ENCODE data around the gene MAL. TPM values are rescaled to one million over a fixed set of nuclear protein-coding genes. Genes with fewer than 3 reads are reported as not detected.

The MAL gene
- total RNA-seq, 3 donors from 2014 or later (not counting 1 experiment from before 2014, with no cell fraction given): 0.54 to 3.3 (median 1.8) TPM

DNA sequence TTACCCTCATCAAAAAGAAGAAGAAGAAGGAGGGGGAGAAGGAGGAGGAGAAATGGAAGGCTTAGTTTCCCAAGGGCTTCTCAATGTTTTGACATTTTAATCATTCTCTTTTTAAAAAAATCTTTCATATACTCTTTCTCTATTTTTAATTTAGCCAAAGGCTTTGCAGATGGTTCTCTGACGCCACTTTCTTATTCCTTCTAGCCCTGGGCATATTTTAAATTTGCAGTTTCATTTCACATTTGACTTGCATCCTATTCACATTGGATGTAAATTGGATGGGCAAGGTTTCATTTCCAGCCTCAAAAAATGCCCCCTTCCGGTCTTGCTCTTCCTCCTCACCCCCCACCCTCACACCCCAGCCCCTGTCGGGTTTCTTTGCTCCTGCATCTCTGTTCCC lies 29.8 kb downstream of the MAL start:
- Histone ChIP-seq H3K4me3 (ENCODE audit: low read length) (no peak overlapping the region), H3K9me3 (ENCODE audit: control insufficient read depth, insufficient read depth, low read length) (no peaks in the 10 kb centered on the region), H3K27ac (ENCODE audit: low read length) (no peak overlapping the region), H3K27me3 (ENCODE audit: control insufficient read depth, insufficient read depth, low read length) (no peaks in the 10 kb centered on the region), H3K36me3 (ENCODE audit: control insufficient read depth, insufficient read depth, low read length) (no peaks in the 10 kb centered on the region), H3K4me1 (ENCODE audit: control insufficient read depth, insufficient read depth, low read length) (no peaks in the 10 kb centered on the region)
- H3K27ac Mint-ChIP-seq: no peak overlapping the region
- TF ChIP-seq, protein P1, sequence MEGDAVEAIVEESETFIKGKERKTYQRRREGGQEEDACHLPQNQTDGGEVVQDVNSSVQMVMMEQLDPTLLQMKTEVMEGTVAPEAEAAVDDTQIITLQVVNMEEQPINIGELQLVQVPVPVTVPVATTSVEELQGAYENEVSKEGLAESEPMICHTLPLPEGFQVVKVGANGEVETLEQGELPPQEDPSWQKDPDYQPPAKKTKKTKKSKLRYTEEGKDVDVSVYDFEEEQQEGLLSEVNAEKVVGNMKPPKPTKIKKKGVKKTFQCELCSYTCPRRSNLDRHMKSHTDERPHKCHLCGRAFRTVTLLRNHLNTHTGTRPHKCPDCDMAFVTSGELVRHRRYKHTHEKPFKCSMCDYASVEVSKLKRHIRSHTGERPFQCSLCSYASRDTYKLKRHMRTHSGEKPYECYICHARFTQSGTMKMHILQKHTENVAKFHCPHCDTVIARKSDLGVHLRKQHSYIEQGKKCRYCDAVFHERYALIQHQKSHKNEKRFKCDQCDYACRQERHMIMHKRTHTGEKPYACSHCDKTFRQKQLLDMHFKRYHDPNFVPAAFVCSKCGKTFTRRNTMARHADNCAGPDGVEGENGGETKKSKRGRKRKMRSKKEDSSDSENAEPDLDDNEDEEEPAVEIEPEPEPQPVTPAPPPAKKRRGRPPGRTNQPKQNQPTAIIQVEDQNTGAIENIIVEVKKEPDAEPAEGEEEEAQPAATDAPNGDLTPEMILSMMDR (IDR thresholded peaks at IDR 0.05): no peak
- H3K4me1 Mint-ChIP-seq: no peaks in the 10 kb centered on the region
- no peak overlapping the region for H3K4me3 Mint-ChIP-seq
- peaks cover 5 to 9% of the 10 kb centered on the region in 2 donors for H3K27me3 Mint-ChIP-seq (ENCODE audit: low read depth in 2 of 2)
- intact Hi-C loops (cut with micrococcal nuclease): no loop called here
- ATAC-seq (no peak), DNase-seq (no peak)
- WGBS (ENCODE audit: insufficient coverage): 81% methylated on average over 3 of the region's 3 CpGs
- H3K36me3 Mint-ChIP-seq: no peaks in the 10 kb centered on the region
- no peaks in the 10 kb centered on the region for H3K9me3 Mint-ChIP-seq

DNA sequence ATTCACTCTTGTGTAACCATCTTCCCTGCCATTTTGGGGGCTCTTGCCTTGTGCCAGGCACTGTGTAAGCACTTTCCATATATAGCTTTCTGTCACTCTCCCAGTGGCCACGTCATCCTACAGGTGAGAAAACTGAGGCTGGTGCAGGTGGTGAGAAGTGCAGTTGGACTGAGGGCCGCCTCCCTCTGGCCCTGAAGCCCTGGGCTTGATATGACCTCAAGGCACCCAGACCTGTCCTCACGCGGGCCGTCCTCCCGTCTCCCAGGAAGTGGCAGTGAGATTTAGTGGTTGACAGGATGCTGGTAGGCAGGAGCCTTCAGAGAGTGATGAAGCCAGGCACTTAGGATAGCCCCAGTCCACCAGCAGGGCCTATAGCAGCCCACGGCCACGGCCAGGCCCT lies 30.5 kb downstream of the MAL start:
- H3K27ac ChIP-seq (ENCODE audit: low read length): no peak overlapping the region
- Mint-ChIP-seq H3K4me3 (no peak overlapping the region), H3K27ac (no peak overlapping the region), H3K36me3 (no peaks in the 10 kb centered on the region), H3K9me3 (no peaks in the 10 kb centered on the region), H3K27me3 (ENCODE audit: low read depth in 2 of 2) (peaks cover 1 to 5% of the 10 kb centered on the region in 2 donors), H3K4me1 (no peaks in the 10 kb centered on the region)
- ATAC-seq (no peak), DNase-seq (no peak)
- H3K27me3 ChIP-seq (ENCODE audit: control insufficient read depth, insufficient read depth, low read length): no peaks in the 10 kb centered on the region
- no peak overlapping the region for H3K4me3 ChIP-seq (ENCODE audit: low read length)
- intact Hi-C loops (cut with micrococcal nuclease): no loop called here
- TF ChIP-seq, protein P1 (IDR thresholded peaks at IDR 0.05): no peak
- H3K36me3 ChIP-seq (ENCODE audit: control insufficient read depth, insufficient read depth, low read length): no peaks in the 10 kb centered on the region
- WGBS (ENCODE audit: insufficient coverage): 70% methylated on average over 8 of the region's 8 CpGs
- no peaks in the 10 kb centered on the region for H3K4me1 ChIP-seq (ENCODE audit: control insufficient read depth, insufficient read depth, low read length)
- H3K9me3 ChIP-seq (ENCODE audit: control insufficient read depth, insufficient read depth, low read length): no peaks in the 10 kb centered on the region

DNA sequence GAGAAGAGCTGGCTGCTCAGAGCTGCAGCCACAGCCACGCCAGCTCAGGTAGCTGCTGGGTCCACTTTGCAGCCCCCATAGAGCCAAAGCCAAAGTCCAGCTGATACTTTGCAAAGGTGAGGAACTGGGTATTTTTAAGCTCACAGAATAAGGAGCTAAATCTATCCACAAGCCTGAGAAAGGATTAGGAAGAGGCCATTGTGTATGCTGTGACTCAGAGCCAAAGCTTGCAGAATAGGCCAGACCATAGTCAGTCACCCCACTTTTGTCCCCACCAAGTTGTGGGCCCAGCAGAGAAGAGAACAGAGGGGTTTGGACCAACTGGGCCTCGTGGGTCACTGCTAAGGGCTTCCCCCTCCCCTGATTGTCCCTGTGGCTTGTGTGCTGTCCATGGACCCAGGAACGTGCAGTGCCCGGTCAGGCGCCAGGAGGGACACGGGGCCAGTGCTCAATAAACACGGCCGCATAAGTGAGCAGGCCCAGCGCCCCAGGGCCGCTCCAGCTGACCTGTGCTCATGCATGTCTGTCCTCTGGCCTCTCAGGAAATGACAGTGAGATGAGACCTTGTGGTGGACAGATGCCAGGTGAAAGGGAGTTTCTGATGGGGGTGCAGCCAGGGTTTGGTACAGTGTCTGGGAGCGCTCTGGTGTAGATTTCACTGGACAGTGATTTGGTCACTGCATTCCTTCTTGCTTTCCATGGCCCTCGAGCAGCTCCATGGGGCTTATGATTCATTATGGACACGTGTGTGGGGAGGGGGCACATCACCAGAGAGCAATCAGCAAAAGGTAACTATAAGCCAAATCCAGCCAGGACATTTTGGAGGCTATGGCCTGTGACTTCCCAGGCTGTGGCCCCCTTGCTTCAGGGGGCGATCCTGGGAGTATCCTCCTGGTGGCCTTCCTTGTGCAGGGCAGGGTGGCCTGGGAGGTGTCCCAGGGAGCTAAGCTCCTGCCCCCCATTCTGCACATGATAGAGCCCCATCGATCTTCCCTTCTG lies 31.3 kb downstream of the MAL start:
- Histone ChIP-seq H3K4me1 (ENCODE audit: control insufficient read depth, insufficient read depth, low read length) (no peaks in the 10 kb centered on the region), H3K27ac (ENCODE audit: low read length) (no peak overlapping the region), H3K9me3 (ENCODE audit: control insufficient read depth, insufficient read depth, low read length) (no peaks in the 10 kb centered on the region), H3K36me3 (ENCODE audit: control insufficient read depth, insufficient read depth, low read length) (no peaks in the 10 kb centered on the region), H3K4me3 (ENCODE audit: low read length) (no peak overlapping the region), H3K27me3 (ENCODE audit: control insufficient read depth, insufficient read depth, low read length) (no peaks in the 10 kb centered on the region)
- DNase-seq: no peak
- intact Hi-C loops (cut with micrococcal nuclease): no loop called here
- WGBS (ENCODE audit: insufficient coverage): 88% methylated on average over 15 of the region's 15 CpGs
- H3K9me3 Mint-ChIP-seq: no peaks in the 10 kb centered on the region
- H3K36me3 Mint-ChIP-seq: no peaks in the 10 kb centered on the region
- H3K4me3 Mint-ChIP-seq: no peak overlapping the region
- H3K4me1 Mint-ChIP-seq: no peaks in the 10 kb centered on the region
- no peak overlapping the region for H3K27ac Mint-ChIP-seq
- no peak for ATAC-seq
- H3K27me3 Mint-ChIP-seq (ENCODE audit: low read depth in 2 of 2): peaks cover 0 to 5% of the 10 kb centered on the region in 2 donors
- TF ChIP-seq, protein P1 (IDR thresholded peaks at IDR 0.05): no peak

Measured in natural killer cell (primary cell).